ENCODE measurements around the gene RRP12. TPM values are rescaled to one million over a fixed set of nuclear protein-coding genes. Genes with fewer than 3 reads are reported as not detected.

RRP12 gene
- total and polyA plus RNA-seq, 9 of the 15 experiments (the other 6 are each of a cell fraction or from before 2014, with no cell fraction given), result 4.6 to 68.2 (median 21.8) TPM

- TF ChIP-seq RNF219 (CRISPR knock-in tag; IDR thresholded peaks at IDR 0.05) (no peak), NCOA6 (IDR thresholded peaks at IDR 0.05) (no peak), SIN3B (IDR thresholded peaks at IDR 0.05; ENCODE audit: low read depth) (no peak), ZNF77 (CRISPR knock-in tag; IDR thresholded peaks at IDR 0.05) (no peak), KDM5B (IDR thresholded peaks at IDR 0.05; ENCODE audit: insufficient replicate concordance, low read depth, low read length) (no peak), MEIS2 (IDR thresholded peaks at IDR 0.05; ENCODE audit: partially characterized antibody) (peak; percentile 50), MNT (conservative IDR thresholded peaks at IDR 0.05) (no peak), DPF2 (IDR thresholded peaks at IDR 0.05) (0 out of 2 replicates have a peak, but pooled peaks have one; percentile 30), BCL6 (CRISPR knock-in tag; IDR thresholded peaks at IDR 0.05) (no peak), PCBP2 (IDR thresholded peaks at IDR 0.05; ENCODE audit: low read depth, low read length, poor library complexity, severe bottlenecking) (no peak), ZNF584 (CRISPR knock-in tag; IDR thresholded peaks at IDR 0.05; ENCODE audit: low read depth) (no peak), POU5F1 (IDR thresholded peaks at IDR 0.05; ENCODE audit: borderline replicate concordance, low read depth, low read length, partially characterized antibody) (no peak), UBTF (IDR thresholded peaks at IDR 0.05; ENCODE audit: borderline replicate concordance in 1 of 2, low read depth in 2 of 2, low read length in 2 of 2) (no peak), HOXB6 (CRISPR knock-in tag; IDR thresholded peaks at IDR 0.05; ENCODE audit: borderline replicate concordance) (no peak), TRIM24 (IDR thresholded peaks at IDR 0.05) (peak in 1 of 2 experiments; percentile 38; a peak in 1 of 4 replicates), TBL1XR1 (IDR thresholded peaks at IDR 0.05; ENCODE audit: low read length in 2 of 2) (no peak), HNRNPK (IDR thresholded peaks at IDR 0.05; ENCODE audit: low read depth, low read length, poor library complexity, severe bottlenecking) (no peak), MAX (CRISPR knock-in tag; IDR thresholded peaks at IDR 0.05) (no peak), SRF (CRISPR knock-in tag; IDR thresholded peaks at IDR 0.05) (no peak), DLX4 (CRISPR knock-in tag; IDR thresholded peaks at IDR 0.05) (no peak)
Measured at GRCh38 chr10:97327348-97328294, 73.5 kb downstream of the RRP12 start (continued).

Measured in K562 (cell line).